GM12875 (cell line): ENCODE data around the gene MIS18BP1.

Experiments
- H3K4me3 ChIP-seq: one replicate; pipeline ENCODE4 v1.5.1; 2011; ENCODE audit warnings: low read depth, low read length, control low read depth
- TF ChIP-seq, protein P1 (sequence below): IDR thresholded peaks from 2 replicates; pipeline ENCODE4 v1.5.1; 2011; ENCODE audit warnings: low read depth, mild to moderate bottlenecking, control low read depth, inconsistent platforms, low read length, moderate library complexity, borderline replicate concordance; ENCODE audit not compliant: insufficient read depth

The MIS18BP1 gene

DNA sequence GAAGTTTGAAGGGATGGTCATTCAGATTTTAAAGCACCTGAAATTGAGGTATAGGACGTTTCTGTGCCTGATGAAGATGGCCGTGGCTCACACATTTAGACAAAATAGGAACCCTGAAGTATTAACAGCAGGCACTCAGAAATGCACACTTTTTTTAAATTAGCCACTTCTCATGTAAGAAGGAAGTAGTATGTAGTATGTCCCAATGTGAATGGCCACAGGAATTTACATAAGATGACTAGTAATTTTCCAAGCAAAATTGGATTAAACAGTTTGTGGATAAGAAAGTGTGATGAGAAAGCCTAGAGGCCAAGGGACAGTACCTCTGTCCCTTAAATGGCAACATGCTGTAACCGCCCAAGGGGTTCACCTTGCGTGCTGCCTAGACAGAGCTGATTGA, 1.8 kb upstream of the MIS18BP1 start:
- TF ChIP-seq, protein P1, sequence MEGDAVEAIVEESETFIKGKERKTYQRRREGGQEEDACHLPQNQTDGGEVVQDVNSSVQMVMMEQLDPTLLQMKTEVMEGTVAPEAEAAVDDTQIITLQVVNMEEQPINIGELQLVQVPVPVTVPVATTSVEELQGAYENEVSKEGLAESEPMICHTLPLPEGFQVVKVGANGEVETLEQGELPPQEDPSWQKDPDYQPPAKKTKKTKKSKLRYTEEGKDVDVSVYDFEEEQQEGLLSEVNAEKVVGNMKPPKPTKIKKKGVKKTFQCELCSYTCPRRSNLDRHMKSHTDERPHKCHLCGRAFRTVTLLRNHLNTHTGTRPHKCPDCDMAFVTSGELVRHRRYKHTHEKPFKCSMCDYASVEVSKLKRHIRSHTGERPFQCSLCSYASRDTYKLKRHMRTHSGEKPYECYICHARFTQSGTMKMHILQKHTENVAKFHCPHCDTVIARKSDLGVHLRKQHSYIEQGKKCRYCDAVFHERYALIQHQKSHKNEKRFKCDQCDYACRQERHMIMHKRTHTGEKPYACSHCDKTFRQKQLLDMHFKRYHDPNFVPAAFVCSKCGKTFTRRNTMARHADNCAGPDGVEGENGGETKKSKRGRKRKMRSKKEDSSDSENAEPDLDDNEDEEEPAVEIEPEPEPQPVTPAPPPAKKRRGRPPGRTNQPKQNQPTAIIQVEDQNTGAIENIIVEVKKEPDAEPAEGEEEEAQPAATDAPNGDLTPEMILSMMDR: no peak
- H3K4me3 ChIP-seq: no peak overlapping the region

DNA sequence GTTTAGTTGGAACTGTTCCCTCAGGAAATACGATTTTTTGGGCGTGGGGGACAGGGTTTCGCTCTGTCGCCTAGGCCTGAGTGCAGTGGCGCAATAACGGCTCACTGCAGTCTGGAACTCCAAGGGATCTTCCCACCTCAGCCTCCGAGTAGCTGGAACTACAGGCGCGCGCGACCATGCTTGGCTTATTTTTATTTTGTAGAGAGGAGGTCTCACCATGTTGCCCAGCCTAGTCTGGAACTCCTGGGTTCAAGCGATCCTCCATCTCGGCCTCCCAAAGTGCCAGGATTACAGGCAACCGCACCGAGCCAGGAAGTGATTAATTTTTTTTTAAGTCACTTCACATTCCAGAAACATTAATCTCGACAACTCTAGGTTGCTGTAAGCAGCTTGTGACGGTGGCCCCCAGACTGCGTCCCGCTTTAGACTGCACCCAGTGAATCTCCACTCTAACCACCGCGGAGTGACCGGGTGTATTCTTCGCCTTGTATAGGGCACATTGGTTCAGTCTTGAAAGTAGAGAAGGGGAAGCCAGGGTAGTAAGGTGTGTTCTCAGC, 830 bp upstream of the MIS18BP1 start:
- TF ChIP-seq, protein P1: no peak
- peak overlapping the region; percentile 70 for H3K4me3 ChIP-seq

GRCh38 chr14:45252366-45253069, 484 bp downstream of the MIS18BP1 start:
- H3K4me3 ChIP-seq: peak overlapping the region; percentile 70
- TF ChIP-seq, protein P1: no peak

- TF ChIP-seq, protein P1: no peak
Observed at GRCh38 chr14:45251912-45252311, 1.1 kb downstream of the MIS18BP1 start.

GRCh38 chr14:45249856-45250575, 3.0 kb downstream of the MIS18BP1 start:
- H3K4me3 ChIP-seq: no peak overlapping the region
- TF ChIP-seq, protein P1: no peak

More at GRCh38 chr14:45251912-45252311, 1.1 kb downstream of the MIS18BP1 start:
- H3K4me3 ChIP-seq: peak overlapping the region; percentile 51

DNA sequence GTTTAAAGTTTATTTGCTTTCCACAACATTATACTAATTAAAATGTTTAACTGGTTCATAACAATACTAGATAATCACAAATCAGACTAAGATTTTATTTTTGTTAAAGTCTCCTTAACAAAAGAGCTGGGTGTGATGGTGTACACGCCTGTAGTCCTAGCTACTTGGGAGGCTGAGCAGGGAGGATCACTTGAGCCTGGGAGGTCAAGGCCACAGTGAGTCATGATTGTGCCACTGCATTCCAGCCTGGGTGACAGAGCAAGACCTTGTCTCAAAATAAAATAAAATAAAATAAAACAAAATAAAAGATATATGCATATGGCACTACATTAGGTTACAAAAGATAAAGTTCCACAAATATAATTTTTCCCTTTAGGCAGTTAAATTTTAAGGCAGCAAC, 5.6 kb downstream of the MIS18BP1 start:
- H3K4me3 ChIP-seq: no peak overlapping the region
- TF ChIP-seq, protein P1: no peak
